Measurements from ENCODE around the gene TMCC1.
A peak's percentile ranks its signal among the peaks of the same experiment; 100 is the strongest.

GRCh38 chr3:129934234-129935123, 41.0 kb upstream of the TMCC1 start:
- TF ChIP-seq, protein P1, sequence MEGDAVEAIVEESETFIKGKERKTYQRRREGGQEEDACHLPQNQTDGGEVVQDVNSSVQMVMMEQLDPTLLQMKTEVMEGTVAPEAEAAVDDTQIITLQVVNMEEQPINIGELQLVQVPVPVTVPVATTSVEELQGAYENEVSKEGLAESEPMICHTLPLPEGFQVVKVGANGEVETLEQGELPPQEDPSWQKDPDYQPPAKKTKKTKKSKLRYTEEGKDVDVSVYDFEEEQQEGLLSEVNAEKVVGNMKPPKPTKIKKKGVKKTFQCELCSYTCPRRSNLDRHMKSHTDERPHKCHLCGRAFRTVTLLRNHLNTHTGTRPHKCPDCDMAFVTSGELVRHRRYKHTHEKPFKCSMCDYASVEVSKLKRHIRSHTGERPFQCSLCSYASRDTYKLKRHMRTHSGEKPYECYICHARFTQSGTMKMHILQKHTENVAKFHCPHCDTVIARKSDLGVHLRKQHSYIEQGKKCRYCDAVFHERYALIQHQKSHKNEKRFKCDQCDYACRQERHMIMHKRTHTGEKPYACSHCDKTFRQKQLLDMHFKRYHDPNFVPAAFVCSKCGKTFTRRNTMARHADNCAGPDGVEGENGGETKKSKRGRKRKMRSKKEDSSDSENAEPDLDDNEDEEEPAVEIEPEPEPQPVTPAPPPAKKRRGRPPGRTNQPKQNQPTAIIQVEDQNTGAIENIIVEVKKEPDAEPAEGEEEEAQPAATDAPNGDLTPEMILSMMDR (IDR thresholded peaks at IDR 0.05; ENCODE audit: low read depth, low read length, missing input control) = peak; percentile 87
- no peak for TF ChIP-seq EGR1 (IDR thresholded peaks at IDR 0.05; ENCODE audit: low read depth in 2 of 2)
- TF ChIP-seq, protein P2, sequence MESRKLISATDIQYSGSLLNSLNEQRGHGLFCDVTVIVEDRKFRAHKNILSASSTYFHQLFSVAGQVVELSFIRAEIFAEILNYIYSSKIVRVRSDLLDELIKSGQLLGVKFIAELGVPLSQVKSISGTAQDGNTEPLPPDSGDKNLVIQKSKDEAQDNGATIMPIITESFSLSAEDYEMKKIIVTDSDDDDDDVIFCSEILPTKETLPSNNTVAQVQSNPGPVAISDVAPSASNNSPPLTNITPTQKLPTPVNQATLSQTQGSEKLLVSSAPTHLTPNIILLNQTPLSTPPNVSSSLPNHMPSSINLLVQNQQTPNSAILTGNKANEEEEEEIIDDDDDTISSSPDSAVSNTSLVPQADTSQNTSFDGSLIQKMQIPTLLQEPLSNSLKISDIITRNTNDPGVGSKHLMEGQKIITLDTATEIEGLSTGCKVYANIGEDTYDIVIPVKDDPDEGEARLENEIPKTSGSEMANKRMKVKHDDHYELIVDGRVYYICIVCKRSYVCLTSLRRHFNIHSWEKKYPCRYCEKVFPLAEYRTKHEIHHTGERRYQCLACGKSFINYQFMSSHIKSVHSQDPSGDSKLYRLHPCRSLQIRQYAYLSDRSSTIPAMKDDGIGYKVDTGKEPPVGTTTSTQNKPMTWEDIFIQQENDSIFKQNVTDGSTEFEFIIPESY (IDR thresholded peaks at IDR 0.05) = no peak
- no peak for TF ChIP-seq TAF1 (conservative IDR thresholded peaks at IDR 0.05)
- TF ChIP-seq RAD21 (IDR thresholded peaks at IDR 0.05) = peak; percentile 87 to 89
- no peak for TF ChIP-seq SP1 (IDR thresholded peaks at IDR 0.05)
- no peak for TF ChIP-seq YY1 (IDR thresholded peaks at IDR 0.05)
- no peak for TF ChIP-seq RXRA (IDR thresholded peaks at IDR 0.05)
- no peak for TF ChIP-seq JUND (IDR thresholded peaks at IDR 0.05)
- TF ChIP-seq HNF4G (IDR thresholded peaks at IDR 0.05) = no peak
- TF ChIP-seq, protein P3, sequence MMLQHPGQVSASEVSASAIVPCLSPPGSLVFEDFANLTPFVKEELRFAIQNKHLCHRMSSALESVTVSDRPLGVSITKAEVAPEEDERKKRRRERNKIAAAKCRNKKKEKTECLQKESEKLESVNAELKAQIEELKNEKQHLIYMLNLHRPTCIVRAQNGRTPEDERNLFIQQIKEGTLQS (IDR thresholded peaks at IDR 0.05) = no peak

Data from liver (tissue), 3 donors.